ENCODE measurements around the gene CLASP2.

The CLASP2 gene

GRCh38 chr3:33642806-33643205 lies 75.2 kb downstream of the CLASP2 start:
- Histone ChIP-seq H3K9me2 (replicated peaks; ENCODE audit: insufficient read depth, low read length) (no peaks in the 10 kb centered on the region), H3K4me3 (ENCODE audit: low read length) (no peak overlapping the region), H3K27ac (ENCODE audit: low read length) (no peak overlapping the region), H3K36me3 (replicated peaks; ENCODE audit: insufficient read depth, low read length) (no peaks in the 10 kb centered on the region), H4K20me1 (ENCODE audit: insufficient read depth, low read length) (no peaks in the 10 kb centered on the region), H2AFZ (ENCODE audit: low read length) (no peak overlapping the region), H3K79me2 (ENCODE audit: low read length) (no peaks in the 10 kb centered on the region), H3K27me3 (replicated peaks; ENCODE audit: insufficient read depth, low read length) (no peaks in the 10 kb centered on the region), H3K4me1 (ENCODE audit: low read length) (peaks cover 4% of the 10 kb centered on the region; the same call in 1 of the 2 replicates), H3K9me3 (replicated peaks; ENCODE audit: insufficient read depth, low read length) (no peaks in the 10 kb centered on the region), H3F3A (ENCODE audit: insufficient read depth, low read length) (no peaks in the 10 kb centered on the region), H3K4me2 (ENCODE audit: low read depth, low read length) (no peak overlapping the region), H3K9ac (ENCODE audit: low read length) (no peak overlapping the region)
- TF ChIP-seq EZH2 (optimal IDR thresholded peaks at IDR 0.05; ENCODE audit: low read depth, low read length): no peak
- TF ChIP-seq EZH2phosphoT487 (IDR thresholded peaks at IDR 0.05; ENCODE audit: low read length): no peak
- TF ChIP-seq, protein P1, sequence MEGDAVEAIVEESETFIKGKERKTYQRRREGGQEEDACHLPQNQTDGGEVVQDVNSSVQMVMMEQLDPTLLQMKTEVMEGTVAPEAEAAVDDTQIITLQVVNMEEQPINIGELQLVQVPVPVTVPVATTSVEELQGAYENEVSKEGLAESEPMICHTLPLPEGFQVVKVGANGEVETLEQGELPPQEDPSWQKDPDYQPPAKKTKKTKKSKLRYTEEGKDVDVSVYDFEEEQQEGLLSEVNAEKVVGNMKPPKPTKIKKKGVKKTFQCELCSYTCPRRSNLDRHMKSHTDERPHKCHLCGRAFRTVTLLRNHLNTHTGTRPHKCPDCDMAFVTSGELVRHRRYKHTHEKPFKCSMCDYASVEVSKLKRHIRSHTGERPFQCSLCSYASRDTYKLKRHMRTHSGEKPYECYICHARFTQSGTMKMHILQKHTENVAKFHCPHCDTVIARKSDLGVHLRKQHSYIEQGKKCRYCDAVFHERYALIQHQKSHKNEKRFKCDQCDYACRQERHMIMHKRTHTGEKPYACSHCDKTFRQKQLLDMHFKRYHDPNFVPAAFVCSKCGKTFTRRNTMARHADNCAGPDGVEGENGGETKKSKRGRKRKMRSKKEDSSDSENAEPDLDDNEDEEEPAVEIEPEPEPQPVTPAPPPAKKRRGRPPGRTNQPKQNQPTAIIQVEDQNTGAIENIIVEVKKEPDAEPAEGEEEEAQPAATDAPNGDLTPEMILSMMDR (IDR thresholded peaks at IDR 0.05; ENCODE audit: low read length): no peak
- DNase-seq: no peak

GRCh38 chr3:33639889-33640288 lies 78.2 kb downstream of the CLASP2 start:
- no peaks in the 10 kb centered on the region for H3K9me3 ChIP-seq (replicated peaks; ENCODE audit: insufficient read depth, low read length)
- H3K9me2 ChIP-seq (replicated peaks; ENCODE audit: insufficient read depth, low read length): no peaks in the 10 kb centered on the region
- no peak for DNase-seq
- H3K4me3 ChIP-seq (ENCODE audit: low read length): no peak overlapping the region
- no peaks in the 10 kb centered on the region for H3K36me3 ChIP-seq (replicated peaks; ENCODE audit: insufficient read depth, low read length)
- no peak overlapping the region for H3K27ac ChIP-seq (ENCODE audit: low read length)
- H3K4me2 ChIP-seq (ENCODE audit: low read depth, low read length): no peak overlapping the region
- no peaks in the 10 kb centered on the region for H3K79me2 ChIP-seq (ENCODE audit: low read length)
- H3K4me1 ChIP-seq (ENCODE audit: low read length): peaks cover 4% of the 10 kb centered on the region; the same call in 1 of the 2 replicates
- TF ChIP-seq EZH2phosphoT487 (IDR thresholded peaks at IDR 0.05; ENCODE audit: low read length) (no peak), EZH2 (optimal IDR thresholded peaks at IDR 0.05; ENCODE audit: low read depth, low read length) (no peak)
- TF ChIP-seq, protein P1 (IDR thresholded peaks at IDR 0.05; ENCODE audit: low read length): no peak
- H4K20me1 ChIP-seq (ENCODE audit: insufficient read depth, low read length): no peaks in the 10 kb centered on the region
- H3F3A ChIP-seq (ENCODE audit: insufficient read depth, low read length): no peaks in the 10 kb centered on the region
- H3K9ac ChIP-seq (ENCODE audit: low read length): no peak overlapping the region
- no peak overlapping the region for H2AFZ ChIP-seq (ENCODE audit: low read length)
- H3K27me3 ChIP-seq (replicated peaks; ENCODE audit: insufficient read depth, low read length): no peaks in the 10 kb centered on the region

DNA sequence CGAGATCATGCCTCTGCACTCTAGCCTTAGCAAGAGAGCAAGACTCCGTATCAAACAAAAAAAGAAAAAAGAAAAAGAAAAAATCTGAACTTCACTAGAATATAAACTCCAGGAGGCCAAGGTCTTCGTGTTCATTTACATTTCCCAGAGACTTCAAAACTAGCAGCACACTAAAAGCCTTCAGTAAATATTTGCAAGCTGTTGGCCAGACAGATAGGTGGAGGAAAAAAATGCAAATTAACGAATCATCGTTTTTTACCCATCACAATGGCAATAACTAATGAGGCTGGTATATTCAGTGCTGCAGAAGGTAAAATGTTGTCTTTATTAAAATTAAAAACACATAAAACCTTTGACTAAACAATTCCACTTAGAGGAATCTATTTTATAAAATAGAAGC lies 80.6 kb downstream of the CLASP2 start:
- Histone ChIP-seq H3K9me2 (replicated peaks; ENCODE audit: insufficient read depth, low read length) (no peaks in the 10 kb centered on the region), H3K9ac (ENCODE audit: low read length) (no peak overlapping the region), H3K27ac (ENCODE audit: low read length) (no peak overlapping the region), H3F3A (ENCODE audit: insufficient read depth, low read length) (no peaks in the 10 kb centered on the region), H3K9me3 (replicated peaks; ENCODE audit: insufficient read depth, low read length) (no peaks in the 10 kb centered on the region), H3K27me3 (replicated peaks; ENCODE audit: insufficient read depth, low read length) (no peaks in the 10 kb centered on the region), H4K20me1 (ENCODE audit: insufficient read depth, low read length) (no peaks in the 10 kb centered on the region), H3K4me1 (ENCODE audit: low read length) (peaks cover 4% of the 10 kb centered on the region; the same call in 1 of the 2 replicates), H3K4me3 (ENCODE audit: low read length) (no peak overlapping the region), H3K4me2 (ENCODE audit: low read depth, low read length) (no peak overlapping the region), H3K36me3 (replicated peaks; ENCODE audit: insufficient read depth, low read length) (no peaks in the 10 kb centered on the region), H2AFZ (ENCODE audit: low read length) (no peak overlapping the region), H3K79me2 (ENCODE audit: low read length) (no peaks in the 10 kb centered on the region)
- DNase-seq: no peak
- TF ChIP-seq EZH2phosphoT487 (IDR thresholded peaks at IDR 0.05; ENCODE audit: low read length) (no peak), EZH2 (optimal IDR thresholded peaks at IDR 0.05; ENCODE audit: low read depth, low read length) (no peak)
- TF ChIP-seq, protein P1 (IDR thresholded peaks at IDR 0.05; ENCODE audit: low read length): no peak

Measured in MM.1S (cell line).